Nephron (organoid): ENCODE data around the gene MMP21.

ENCODE experiments used
- H3K27ac Mint-ChIP-seq, 3 experiments: 2 replicates each; pipeline ENCODE4 v1.8.0; 2020; ENCODE audit warnings: mixed read lengths in 3 of 3, mild to moderate bottlenecking in 2 of 3, moderate library complexity in 1 of 3
- H3K27me3 Mint-ChIP-seq: 2 replicates; pipeline ENCODE4 v1.8.0; 2021; ENCODE audit warnings: low read depth, mild to moderate bottlenecking, moderate library complexity, mixed read lengths
- H3K36me3 Mint-ChIP-seq: 2 replicates; pipeline ENCODE4 v1.8.0; 2020; ENCODE audit warnings: low read depth, mixed read lengths
- H3K4me1 Mint-ChIP-seq: 2 replicates; pipeline ENCODE4 v1.8.0; 2020; ENCODE audit warnings: mixed read lengths
- H3K4me3 Mint-ChIP-seq, 3 experiments: 2 replicates each; pipeline ENCODE4 v1.8.0; 2020; ENCODE audit warnings: mild to moderate bottlenecking in 3 of 3, mixed read lengths in 3 of 3, moderate library complexity in 2 of 3
- H3K9me3 Mint-ChIP-seq: 2 replicates; pipeline ENCODE4 v1.8.0; 2020; ENCODE audit warnings: mixed read lengths
- CTCF ChIP-seq, 3 experiments: fragments of 200-600 bp; sonication (generic); IDR thresholded peaks; one replicate each; pipeline ENCODE4 v1.5.0; 2021; ENCODE audit warnings: antibody characterized with exemption in 3 of 3; ENCODE audit not compliant: unreplicated experiment in 3 of 3

Gene MMP21

DNA sequence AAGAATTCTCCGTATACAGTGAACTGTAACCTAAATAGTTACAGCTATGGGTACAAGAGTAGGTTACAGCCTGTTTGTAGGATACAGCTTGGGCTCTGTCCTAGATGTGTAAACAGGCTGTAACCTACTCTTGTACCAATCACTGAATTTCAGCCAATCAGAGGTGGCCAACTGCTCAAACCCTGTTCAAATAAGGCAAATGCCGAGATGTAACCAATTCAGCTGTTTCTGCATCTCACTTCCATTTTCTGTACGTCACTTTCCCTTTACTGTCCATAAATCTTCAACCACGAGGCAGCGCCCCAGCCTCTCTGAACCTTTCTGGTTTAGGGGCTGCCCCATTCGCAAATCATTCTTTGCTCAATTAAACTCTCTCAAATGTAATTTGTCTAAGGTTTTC, 8.3 kb upstream of the MMP21 start:
- H3K4me3 Mint-ChIP-seq, result no peak overlapping the region
- TF ChIP-seq CTCF (IDR thresholded peaks at IDR 0.05; ENCODE audit: unreplicated experiment in 3 of 3), result no peak
- peaks cover 30% of the 10 kb centered on the region for H3K4me1 Mint-ChIP-seq
- peaks cover 7% of the 10 kb centered on the region for H3K9me3 Mint-ChIP-seq
- H3K27me3 Mint-ChIP-seq, result peaks cover 23% of the 10 kb centered on the region
- peaks cover 9% of the 10 kb centered on the region for H3K36me3 Mint-ChIP-seq
- H3K27ac Mint-ChIP-seq, result peak overlapping the region in 1 of 3 experiments; percentile 26

DNA sequence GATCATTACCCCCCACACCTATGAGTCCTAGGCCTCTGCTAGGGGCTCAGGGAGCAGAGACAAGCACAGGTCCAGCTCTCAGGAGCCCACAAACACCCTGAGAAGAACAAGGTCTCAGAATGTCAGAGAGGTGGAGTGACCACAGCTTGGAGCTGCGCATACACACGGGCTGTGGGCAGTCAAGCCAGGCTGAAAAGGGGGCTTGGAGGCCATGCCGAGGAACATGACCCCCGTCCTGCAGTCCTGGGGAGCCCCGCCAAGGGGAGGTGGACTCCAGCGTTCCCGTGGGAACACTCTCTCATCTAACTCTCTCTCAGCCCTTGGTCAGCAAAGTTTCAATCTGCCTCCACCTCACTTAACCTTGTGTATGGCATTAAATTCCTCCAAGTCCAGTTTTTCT, 7.8 kb upstream of the MMP21 start:
- Mint-ChIP-seq H3K36me3 (peaks cover 11% of the 10 kb centered on the region), H3K4me3 (no peak overlapping the region), H3K27ac (no peak overlapping the region)

GRCh38 chr10:125782616-125783015, 7.0 kb upstream of the MMP21 start:
- Mint-ChIP-seq H3K36me3 (peaks cover 7% of the 10 kb centered on the region), H3K4me3 (no peak overlapping the region), H3K27ac (peak overlapping the region in 1 of 3 experiments; percentile 27), H3K27me3 (peaks cover 32% of the 10 kb centered on the region), H3K4me1 (peaks cover 24% of the 10 kb centered on the region), H3K9me3 (peaks cover 9% of the 10 kb centered on the region)
- no peak for TF ChIP-seq CTCF (IDR thresholded peaks at IDR 0.05; ENCODE audit: unreplicated experiment in 3 of 3)

More for the DNA sequence above, 7.8 kb upstream of the MMP21 start:
- Mint-ChIP-seq H3K27me3 (peaks cover 27% of the 10 kb centered on the region), H3K4me1 (peaks cover 30% of the 10 kb centered on the region), H3K9me3 (peaks cover 9% of the 10 kb centered on the region)
- TF ChIP-seq CTCF (IDR thresholded peaks at IDR 0.05; ENCODE audit: unreplicated experiment in 3 of 3), result no peak

GRCh38 chr10:125782054-125782453, 6.4 kb upstream of the MMP21 start:
- Mint-ChIP-seq H3K36me3 (peaks cover 7% of the 10 kb centered on the region), H3K27ac (no peak overlapping the region), H3K9me3 (peaks cover 9% of the 10 kb centered on the region), H3K4me3 (no peak overlapping the region), H3K27me3 (peaks cover 32% of the 10 kb centered on the region), H3K4me1 (peaks cover 19% of the 10 kb centered on the region)
- TF ChIP-seq CTCF (IDR thresholded peaks at IDR 0.05; ENCODE audit: unreplicated experiment in 3 of 3), result no peak

- Mint-ChIP-seq H3K4me1 (peaks cover 15% of the 10 kb centered on the region), H3K27me3 (peaks cover 30% of the 10 kb centered on the region), H3K36me3 (peaks cover 7% of the 10 kb centered on the region), H3K4me3 (no peak overlapping the region), H3K27ac (no peak overlapping the region), H3K9me3 (peaks cover 9% of the 10 kb centered on the region)
- TF ChIP-seq CTCF (IDR thresholded peaks at IDR 0.05; ENCODE audit: unreplicated experiment in 3 of 3), result no peak
These were observed 5.8 kb upstream of the MMP21 start for GRCh38 chr10:125781374-125781773.
